ENCODE data around the gene FAM227B.

DNA sequence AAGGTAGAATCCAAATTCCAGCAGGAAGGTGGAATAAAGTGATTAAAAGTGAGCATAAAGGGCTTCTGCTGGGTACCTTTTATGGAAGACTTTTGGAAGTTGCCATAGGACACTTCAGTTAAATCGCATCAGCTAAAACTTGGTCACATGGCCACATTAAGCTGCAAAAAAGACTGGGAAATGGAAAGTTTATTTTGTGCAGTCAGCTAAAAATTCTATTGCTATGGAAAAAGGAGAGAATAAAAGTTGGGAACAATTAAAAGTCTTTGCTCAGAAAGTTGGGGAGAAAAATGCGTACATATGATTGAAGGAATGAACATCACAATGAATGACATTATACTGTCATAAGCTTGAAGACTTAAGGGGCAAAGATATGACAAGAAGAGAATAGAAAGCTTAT lies 148.3 kb downstream of the FAM227B start:
- TF ChIP-seq, protein P1, sequence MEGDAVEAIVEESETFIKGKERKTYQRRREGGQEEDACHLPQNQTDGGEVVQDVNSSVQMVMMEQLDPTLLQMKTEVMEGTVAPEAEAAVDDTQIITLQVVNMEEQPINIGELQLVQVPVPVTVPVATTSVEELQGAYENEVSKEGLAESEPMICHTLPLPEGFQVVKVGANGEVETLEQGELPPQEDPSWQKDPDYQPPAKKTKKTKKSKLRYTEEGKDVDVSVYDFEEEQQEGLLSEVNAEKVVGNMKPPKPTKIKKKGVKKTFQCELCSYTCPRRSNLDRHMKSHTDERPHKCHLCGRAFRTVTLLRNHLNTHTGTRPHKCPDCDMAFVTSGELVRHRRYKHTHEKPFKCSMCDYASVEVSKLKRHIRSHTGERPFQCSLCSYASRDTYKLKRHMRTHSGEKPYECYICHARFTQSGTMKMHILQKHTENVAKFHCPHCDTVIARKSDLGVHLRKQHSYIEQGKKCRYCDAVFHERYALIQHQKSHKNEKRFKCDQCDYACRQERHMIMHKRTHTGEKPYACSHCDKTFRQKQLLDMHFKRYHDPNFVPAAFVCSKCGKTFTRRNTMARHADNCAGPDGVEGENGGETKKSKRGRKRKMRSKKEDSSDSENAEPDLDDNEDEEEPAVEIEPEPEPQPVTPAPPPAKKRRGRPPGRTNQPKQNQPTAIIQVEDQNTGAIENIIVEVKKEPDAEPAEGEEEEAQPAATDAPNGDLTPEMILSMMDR (IDR thresholded peaks at IDR 0.05) = no peak
- TF ChIP-seq POLR2A (IDR thresholded peaks at IDR 0.05) = no peak

Data from body of pancreas (tissue), 4 donors.